SK-N-SH (cell line): Measurements from ENCODE around the gene ASTN2. TPM values are rescaled to one million over a fixed set of nuclear protein-coding genes. Genes with fewer than 3 reads are reported as not detected.

Experiments used
- CTCF ChIA-PET: fragments of 300-600, 350-600 bp; formaldehyde crosslinking; extraction: SDS; loops from one replicate; lab custom pipeline; 2021; lab: Yijun Ruan, JAX
- POLR2A ChIA-PET: fragments of 350-600 bp; sonication (Branson Sonifier 250); formaldehyde crosslinking; extraction: SDS; loops from one replicate; lab custom pipeline; 2020; ENCODE audit warnings: antibody characterized with exemption, inconsistent platforms; lab: Yijun Ruan, JAX
- DNase-seq: peaks from one replicate; pipeline ENCODE4 v3.0.0; 2012
- H2AFZ ChIP-seq: fragments of 200-600 bp; sonication (generic); 2 replicates; pipeline ENCODE4 v1.8.1; 2016; ENCODE audit warnings: antibody characterized with exemption, mild to moderate bottlenecking, low read depth
- H3F3A ChIP-seq: fragments of 200-600 bp; sonication (generic); replicated peaks from 2 replicates; pipeline ENCODE3; 2016; ENCODE audit warnings: antibody characterized with exemption, mild to moderate bottlenecking; ENCODE audit not compliant: insufficient read depth
- H3K27ac ChIP-seq, 2 experiments: fragments of 200-500 bp in 1 of 2; fragments of 200-600 bp in 1 of 2; sonication (Bioruptor generic) in 1 of 2; sonication (generic), shearing (Covaris generic) in 1 of 2; 2 replicates each; pipeline versions ENCODE4 v1.5.1 to v1.6.1; 2014 to 2016; ENCODE audit warnings: low read depth in 2 of 2, inconsistent platforms in 1 of 2, low read length in 1 of 2, mild to moderate bottlenecking in 1 of 2, mixed read lengths in 1 of 2
- H3K27me3 ChIP-seq: fragments of 200-600 bp; sonication (generic), shearing (Covaris generic); 2 replicates; pipeline ENCODE4 v1.6.1; 2016; ENCODE audit warnings: mixed run types; ENCODE audit not compliant: insufficient read depth
- H3K36me3 ChIP-seq, 2 experiments: fragments of 200-500 bp in 1 of 2; fragments of 200-600 bp in 1 of 2; sonication (Bioruptor generic) in 1 of 2; sonication (generic) in 1 of 2; replicated peaks in 1 of 2; 2 replicates each; pipeline versions ENCODE3 to v1.5.1; 2014 to 2016; ENCODE audit warnings: low read length in 1 of 2, mild to moderate bottlenecking in 1 of 2; ENCODE audit not compliant: insufficient read depth in 2 of 2, control insufficient read depth in 1 of 2
- H3K4me1 ChIP-seq, 2 experiments: fragments of 200-500 bp in 1 of 2; fragments of 200-600 bp in 1 of 2; sonication (Bioruptor generic) in 1 of 2; sonication (generic), shearing (Covaris generic) in 1 of 2; 2 replicates each; pipeline versions ENCODE4 v1.5.1 to v1.6.1; 2014 to 2016; ENCODE audit warnings: low read depth in 1 of 2, low read length in 1 of 2, mixed run types in 1 of 2; ENCODE audit not compliant: insufficient read depth in 2 of 2, control insufficient read depth in 1 of 2
- H3K4me2 ChIP-seq: fragments of 200-600 bp; sonication (generic), shearing (Covaris generic); 2 replicates; pipeline ENCODE4 v1.6.1; 2017; ENCODE audit warnings: mixed run types
- H3K4me3 ChIP-seq, 2 experiments: fragments of 200-500 bp in 1 of 2; fragments of 200-600 bp in 1 of 2; sonication (Bioruptor generic) in 1 of 2; sonication (generic), shearing (Covaris generic) in 1 of 2; 2 replicates each; pipeline versions ENCODE4 v1.5.1 to v1.8.1; 2014 to 2016; ENCODE audit warnings: low read depth in 2 of 2, inconsistent platforms in 1 of 2, low read length in 1 of 2, mild to moderate bottlenecking in 1 of 2, mixed read lengths in 1 of 2, moderate library complexity in 1 of 2
- H3K79me2 ChIP-seq: fragments of 200-600 bp; sonication (generic); 2 replicates; pipeline ENCODE4 v1.8.1; 2017; ENCODE audit warnings: mild to moderate bottlenecking; ENCODE audit not compliant: insufficient read depth
- H3K9ac ChIP-seq: fragments of 200-600 bp; sonication (generic); 2 replicates; pipeline ENCODE4 v1.6.1; 2017; ENCODE audit warnings: mixed run types
- H3K9me2 ChIP-seq: fragments of 200-600 bp; sonication (generic); 2 replicates; pipeline ENCODE4 v1.6.1; 2017; ENCODE audit warnings: mixed run types
- H3K9me3 ChIP-seq: fragments of 200-600 bp; sonication (generic); 2 replicates; pipeline ENCODE4 v1.6.1; 2017; ENCODE audit warnings: mixed run types, mild to moderate bottlenecking, moderate library complexity
- H4K20me1 ChIP-seq: fragments of 200-600 bp; sonication (generic); 2 replicates; pipeline ENCODE4 v1.6.1; 2017; ENCODE audit warnings: mild to moderate bottlenecking, mixed run types; ENCODE audit not compliant: insufficient read depth
- ELF1 ChIP-seq: IDR thresholded peaks from 2 replicates; pipeline ENCODE4 v1.4.0; 2012
- FOSL2 ChIP-seq: IDR thresholded peaks from 2 replicates; pipeline ENCODE4 v1.4.0; 2012; ENCODE audit warnings: low read depth, mild to moderate bottlenecking, moderate library complexity, borderline replicate concordance
- GABPA ChIP-seq: IDR thresholded peaks from 2 replicates; pipeline ENCODE4 v1.4.0; 2012; ENCODE audit warnings: low read depth, mild to moderate bottlenecking
- GATA2 ChIP-seq: sonication (generic); formaldehyde crosslinking; IDR thresholded peaks from 2 replicates; pipeline ENCODE4 v1.5.0; 2020; ENCODE audit warnings: mild to moderate bottlenecking, missing genetic modification reagents
- MEF2A ChIP-seq: IDR thresholded peaks from 2 replicates; pipeline ENCODE4 v1.4.0; 2012; ENCODE audit warnings: low read depth, borderline replicate concordance
- MXI1 ChIP-seq: IDR thresholded peaks from 2 replicates; pipeline ENCODE4 v1.6.1; 2012; ENCODE audit warnings: mild to moderate bottlenecking, low read depth, low read length, improper control_type of control experiment
- NFIC ChIP-seq: IDR thresholded peaks from 2 replicates; pipeline ENCODE4 v1.4.0; 2012; ENCODE audit warnings: borderline replicate concordance
- POLR2AphosphoS5 ChIP-seq: IDR thresholded peaks from 2 replicates; pipeline ENCODE4 v1.6.1; 2012; ENCODE audit warnings: low read depth, low read length
- SIN3A ChIP-seq: IDR thresholded peaks from 2 replicates; pipeline ENCODE4 v1.6.1; 2012; ENCODE audit warnings: low read depth, mild to moderate bottlenecking, low read length, moderate library complexity, borderline replicate concordance
- TCF12 ChIP-seq: IDR thresholded peaks from 2 replicates; pipeline ENCODE4 v1.4.0; 2012
- USF1 ChIP-seq: IDR thresholded peaks from 2 replicates; pipeline ENCODE4 v1.4.0; 2012; ENCODE audit warnings: low read depth, borderline replicate concordance
- YY1 ChIP-seq: IDR thresholded peaks from 2 replicates; pipeline ENCODE4 v1.4.0; 2012; ENCODE audit warnings: low read depth, mild to moderate bottlenecking
- WGBS: methylation state at CpG from one replicate; pipeline ENCODE4 v1.1.6; 2017; ENCODE audit warnings: low lambda C conversion rate; 5-methylcytosine and 5-hydroxymethylcytosine counted together
- polyA plus RNA-seq, 3 experiments: library from polyadenylated mRNA; depleted of rRNA; stranded (reverse); fragments of >200 nt; gene quantifications; 2 replicates each; pipeline ENCODE4 v1.2.3, GENCODE V29; 2012
- TF ChIP-seq, protein P1 (sequence below): IDR thresholded peaks from 2 replicates; pipeline ENCODE4 v1.4.0; 2012; ENCODE audit warnings: low read depth, borderline replicate concordance

Gene ASTN2
- polyA plus RNA-seq, 1 of the 3 experiments (the other 2 are of a cell fraction) = 6.6 TPM

- Histone ChIP-seq H2AFZ (no peak overlapping the region), H3K4me1 (peaks cover 0 to 31% of the 10 kb centered on the region in 2 experiments; a peak in 2 of 4 replicates), H3K4me3 (no peak overlapping the region), H3K27ac (no peak overlapping the region; a peak in 1 of 4 replicates), H3K4me2 (no peak overlapping the region), H3K27me3 (no peaks in the 10 kb centered on the region), H3F3A (no peaks in the 10 kb centered on the region), H3K9me2 (no peaks in the 10 kb centered on the region), H3K36me3 (no peaks in the 10 kb centered on the region), H3K79me2 (no peaks in the 10 kb centered on the region), H4K20me1 (no peaks in the 10 kb centered on the region), H3K9ac (no peak overlapping the region), H3K9me3 (no peaks in the 10 kb centered on the region)
- no peak for DNase-seq
- ChIA-PET POLR2A (no interaction called here), CTCF (no interaction called here)
- no peak for TF ChIP-seq SIN3A
- TF ChIP-seq TCF12 = no peak
- TF ChIP-seq GABPA = no peak
- no peak for TF ChIP-seq MEF2A
- no peak for TF ChIP-seq GATA2 (CRISPR knock-in tag)
- no peak for TF ChIP-seq ELF1
- no peak for TF ChIP-seq YY1
- TF ChIP-seq, protein P1, sequence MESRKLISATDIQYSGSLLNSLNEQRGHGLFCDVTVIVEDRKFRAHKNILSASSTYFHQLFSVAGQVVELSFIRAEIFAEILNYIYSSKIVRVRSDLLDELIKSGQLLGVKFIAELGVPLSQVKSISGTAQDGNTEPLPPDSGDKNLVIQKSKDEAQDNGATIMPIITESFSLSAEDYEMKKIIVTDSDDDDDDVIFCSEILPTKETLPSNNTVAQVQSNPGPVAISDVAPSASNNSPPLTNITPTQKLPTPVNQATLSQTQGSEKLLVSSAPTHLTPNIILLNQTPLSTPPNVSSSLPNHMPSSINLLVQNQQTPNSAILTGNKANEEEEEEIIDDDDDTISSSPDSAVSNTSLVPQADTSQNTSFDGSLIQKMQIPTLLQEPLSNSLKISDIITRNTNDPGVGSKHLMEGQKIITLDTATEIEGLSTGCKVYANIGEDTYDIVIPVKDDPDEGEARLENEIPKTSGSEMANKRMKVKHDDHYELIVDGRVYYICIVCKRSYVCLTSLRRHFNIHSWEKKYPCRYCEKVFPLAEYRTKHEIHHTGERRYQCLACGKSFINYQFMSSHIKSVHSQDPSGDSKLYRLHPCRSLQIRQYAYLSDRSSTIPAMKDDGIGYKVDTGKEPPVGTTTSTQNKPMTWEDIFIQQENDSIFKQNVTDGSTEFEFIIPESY = no peak
- no peak for TF ChIP-seq USF1
- WGBS = 12% methylated on average over 3 of the region's 3 CpGs
Measured at GRCh38 chr9:117250610-117251215, 164.1 kb downstream of the ASTN2 start.

- Histone ChIP-seq H3K9me2 (no peaks in the 10 kb centered on the region), H3K36me3 (no peaks in the 10 kb centered on the region), H3K9ac (no peak overlapping the region), H3K4me3 (no peak overlapping the region), H3K27me3 (no peaks in the 10 kb centered on the region), H3K9me3 (no peaks in the 10 kb centered on the region), H3K4me2 (no peak overlapping the region), H3F3A (no peaks in the 10 kb centered on the region), H3K27ac (no peak overlapping the region), H3K79me2 (no peaks in the 10 kb centered on the region), H2AFZ (no peak overlapping the region), H3K4me1 (peaks cover 0 to 38% of the 10 kb centered on the region in 2 experiments; a peak in 2 of 4 replicates), H4K20me1 (no peaks in the 10 kb centered on the region)
- WGBS = 17% methylated on average over 3 of the region's 3 CpGs
- no peak for TF ChIP-seq FOSL2
- TF ChIP-seq SIN3A = no peak
- no peak for TF ChIP-seq TCF12
- no peak for TF ChIP-seq POLR2AphosphoS5
- no peak for TF ChIP-seq USF1
- TF ChIP-seq NFIC = no peak
- no peak for TF ChIP-seq MXI1
- DNase-seq = no peak
- ChIA-PET CTCF (no interaction called here), POLR2A (no interaction called here)
Measured at GRCh38 chr9:117249799-117250198, 165.1 kb downstream of the ASTN2 start.
